ENCODE results near the gene TGM3.

TGM3 gene

DNA sequence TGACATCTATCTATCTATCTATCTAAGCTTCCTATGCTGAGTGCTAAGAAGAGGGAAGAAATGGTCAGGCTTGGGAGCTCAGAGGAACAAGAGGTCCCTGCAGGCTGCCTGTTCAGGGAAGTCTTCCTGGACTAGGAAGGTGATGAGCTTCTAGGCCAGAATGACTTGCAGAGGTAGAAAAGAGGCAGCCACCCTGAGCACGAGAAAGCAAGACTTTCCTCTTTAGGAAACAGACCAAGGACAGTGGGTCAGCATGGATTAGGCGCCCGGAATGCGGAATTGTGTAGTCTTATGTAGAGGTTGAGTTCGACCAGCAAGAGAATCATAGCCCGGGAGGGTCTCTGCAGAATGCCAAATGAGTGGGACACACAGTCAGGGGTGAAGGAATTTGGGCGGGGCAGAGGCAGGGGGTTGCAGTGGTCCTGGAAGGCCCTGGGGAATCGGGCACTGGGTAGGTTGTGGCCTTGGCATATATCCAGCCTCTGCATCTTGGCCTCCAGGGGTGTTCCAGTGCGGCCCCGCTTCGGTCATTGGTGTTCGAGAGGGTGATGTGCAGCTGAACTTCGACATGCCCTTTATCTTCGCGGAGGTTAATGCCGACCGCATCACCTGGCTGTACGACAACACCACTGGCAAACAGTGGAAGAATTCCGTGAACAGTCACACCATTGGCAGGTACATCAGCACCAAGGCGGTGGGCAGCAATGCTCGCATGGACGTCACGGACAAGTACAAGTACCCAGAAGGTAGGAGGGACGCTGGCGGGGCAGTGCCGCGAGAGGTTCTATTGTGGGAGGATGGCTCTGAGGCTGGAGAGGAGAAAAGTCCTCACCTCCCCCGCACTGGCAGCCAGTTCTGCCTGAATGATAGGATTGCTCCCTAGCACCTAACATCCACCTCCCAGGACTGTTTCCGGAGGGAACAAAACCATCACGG is 32.1 kb downstream of the TGM3 start:
- TF ChIP-seq, protein P1, sequence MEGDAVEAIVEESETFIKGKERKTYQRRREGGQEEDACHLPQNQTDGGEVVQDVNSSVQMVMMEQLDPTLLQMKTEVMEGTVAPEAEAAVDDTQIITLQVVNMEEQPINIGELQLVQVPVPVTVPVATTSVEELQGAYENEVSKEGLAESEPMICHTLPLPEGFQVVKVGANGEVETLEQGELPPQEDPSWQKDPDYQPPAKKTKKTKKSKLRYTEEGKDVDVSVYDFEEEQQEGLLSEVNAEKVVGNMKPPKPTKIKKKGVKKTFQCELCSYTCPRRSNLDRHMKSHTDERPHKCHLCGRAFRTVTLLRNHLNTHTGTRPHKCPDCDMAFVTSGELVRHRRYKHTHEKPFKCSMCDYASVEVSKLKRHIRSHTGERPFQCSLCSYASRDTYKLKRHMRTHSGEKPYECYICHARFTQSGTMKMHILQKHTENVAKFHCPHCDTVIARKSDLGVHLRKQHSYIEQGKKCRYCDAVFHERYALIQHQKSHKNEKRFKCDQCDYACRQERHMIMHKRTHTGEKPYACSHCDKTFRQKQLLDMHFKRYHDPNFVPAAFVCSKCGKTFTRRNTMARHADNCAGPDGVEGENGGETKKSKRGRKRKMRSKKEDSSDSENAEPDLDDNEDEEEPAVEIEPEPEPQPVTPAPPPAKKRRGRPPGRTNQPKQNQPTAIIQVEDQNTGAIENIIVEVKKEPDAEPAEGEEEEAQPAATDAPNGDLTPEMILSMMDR (IDR thresholded peaks at IDR 0.05; ENCODE audit: low read depth, low read length) = no peak
- DNase-seq (ENCODE audit: extremely low read depth, low read depth) = no peak

DNA sequence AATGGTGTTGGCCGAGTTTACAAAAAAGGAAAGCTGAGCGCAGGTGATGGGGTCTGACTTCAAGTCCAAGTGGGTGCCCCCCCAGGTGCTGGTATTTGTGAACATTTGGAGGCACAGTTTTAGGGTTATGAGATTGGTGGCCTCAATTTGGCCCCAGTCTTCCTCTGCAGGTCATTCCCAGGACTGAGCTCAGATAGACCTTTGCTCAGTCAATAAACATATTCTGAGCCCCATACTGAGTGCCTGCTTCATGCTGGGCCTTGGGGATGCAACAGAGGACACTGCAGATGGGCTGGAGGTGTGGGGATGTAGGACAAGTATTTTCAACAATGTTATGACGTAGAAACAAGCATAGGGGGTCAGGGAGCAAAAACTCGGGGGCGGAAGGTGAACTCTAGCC is 33.5 kb downstream of the TGM3 start:
- DNase-seq (ENCODE audit: extremely low read depth, low read depth) = no peak
- TF ChIP-seq, protein P1 (IDR thresholded peaks at IDR 0.05; ENCODE audit: low read depth, low read length) = no peak

GRCh38 chr20:2330090-2330695 is 34.4 kb downstream of the TGM3 start:
- DNase-seq (ENCODE audit: extremely low read depth, low read depth) = no peak
- TF ChIP-seq, protein P1 (IDR thresholded peaks at IDR 0.05; ENCODE audit: low read depth, low read length) = no peak

GRCh38 chr20:2331106-2331505 is 35.3 kb downstream of the TGM3 start:
- TF ChIP-seq, protein P1 (IDR thresholded peaks at IDR 0.05; ENCODE audit: low read depth, low read length) = no peak

GRCh38 chr20:2331901-2332565 is 36.2 kb downstream of the TGM3 start:
- TF ChIP-seq, protein P1 (IDR thresholded peaks at IDR 0.05; ENCODE audit: low read depth, low read length) = no peak
- no peak for DNase-seq (ENCODE audit: extremely low read depth, low read depth)

More at GRCh38 chr20:2331106-2331505, 35.3 kb downstream of the TGM3 start:
- DNase-seq (ENCODE audit: extremely low read depth, low read depth) = no peak

- no peak for DNase-seq (ENCODE audit: extremely low read depth, low read depth)
These were observed 36.9 kb downstream of the TGM3 start for GRCh38 chr20:2332711-2333110.

More at GRCh38 chr20:2332711-2333110, 36.9 kb downstream of the TGM3 start:
- TF ChIP-seq, protein P1 (IDR thresholded peaks at IDR 0.05; ENCODE audit: low read depth, low read length) = no peak

Data from AG09319 (cell line).